Measurements from ENCODE around the gene ITM2B. TPM values are rescaled to one million over a fixed set of nuclear protein-coding genes. Genes with fewer than 3 reads are reported as not detected.

The ITM2B gene
- total and polyA plus RNA-seq, 2 donors (not counting 1 experiment from before 2014, with no cell fraction given): 122 to 177 TPM

- ChIA-PET POLR2A (no interaction called here), CTCF (no interaction called here)
- H3K4me3 Mint-ChIP-seq: no peak overlapping the region
- Histone ChIP-seq H3K9me3 (ENCODE audit: control extremely low read depth in 1 of 3, control insufficient read depth in 2 of 3, insufficient read depth in 1 of 3, low read length in 2 of 3) (no peaks in the 10 kb centered on the region), H3K27ac (ENCODE audit: low read length in 2 of 2) (no peak overlapping the region), H3K79me2 (ENCODE audit: control insufficient read depth, insufficient read depth, low read length) (no peaks in the 10 kb centered on the region), H3K4me2 (replicated peaks; ENCODE audit: low read depth, low read length, poor library complexity, severe bottlenecking) (no peak overlapping the region), H3K4me3 (ENCODE audit: control extremely low read depth in 1 of 5, extremely low read depth in 1 of 5, insufficient read depth in 1 of 5, low read depth in 2 of 5, low read length in 4 of 5) (no peak overlapping the region), H3K36me3 (replicated peaks in 1 of 2; ENCODE audit: control extremely low read depth in 1 of 2, control insufficient read depth in 1 of 2, extremely low read depth in 1 of 2, insufficient read depth in 2 of 2, low read length in 1 of 2) (no peaks in the 10 kb centered on the region), H2AFZ (ENCODE audit: insufficient read depth, low read depth, low read length, poor library complexity, severe bottlenecking) (no peak overlapping the region), H3K4me1 (ENCODE audit: control insufficient read depth in 2 of 2, insufficient read depth in 2 of 2, low read length in 2 of 2) (peaks cover 4 to 8% of the 10 kb centered on the region in 2 donors), H3K27me3 (replicated peaks in 1 of 4; ENCODE audit: control extremely low read depth in 1 of 4, control insufficient read depth in 3 of 4, insufficient read depth in 4 of 4, low read length in 3 of 4) (no peaks in the 10 kb centered on the region), H3K9ac (ENCODE audit: low read length) (no peak overlapping the region), H4K20me1 (ENCODE audit: control insufficient read depth, insufficient read depth, low read length, poor library complexity, severe bottlenecking) (no peaks in the 10 kb centered on the region)
- DNase-seq (no peak), ATAC-seq (ENCODE audit: low read depth) (no peak)
- WGBS (ENCODE audit: insufficient coverage): 100% methylated on average over 1 of the region's 2 CpGs
- intact Hi-C loops (cut with micrococcal nuclease): no loop called here
- peaks cover 11% of the 10 kb centered on the region for H3K4me1 Mint-ChIP-seq
- peaks cover 5% of the 10 kb centered on the region for H3K27me3 Mint-ChIP-seq
- no peak overlapping the region for H3K27ac Mint-ChIP-seq
- H3K9me3 Mint-ChIP-seq (ENCODE audit: insufficient read depth): no peaks in the 10 kb centered on the region
- TF ChIP-seq EZH2 (IDR thresholded peaks at IDR 0.05; ENCODE audit: borderline replicate concordance, insufficient read depth, low read depth, low read length, poor library complexity, severe bottlenecking) (no peak), CTCF (IDR thresholded peaks at IDR 0.05) (no peak)
These were observed 61.6 kb downstream of the ITM2B start for GRCh38 chr13:48294653-48295052.

DNA sequence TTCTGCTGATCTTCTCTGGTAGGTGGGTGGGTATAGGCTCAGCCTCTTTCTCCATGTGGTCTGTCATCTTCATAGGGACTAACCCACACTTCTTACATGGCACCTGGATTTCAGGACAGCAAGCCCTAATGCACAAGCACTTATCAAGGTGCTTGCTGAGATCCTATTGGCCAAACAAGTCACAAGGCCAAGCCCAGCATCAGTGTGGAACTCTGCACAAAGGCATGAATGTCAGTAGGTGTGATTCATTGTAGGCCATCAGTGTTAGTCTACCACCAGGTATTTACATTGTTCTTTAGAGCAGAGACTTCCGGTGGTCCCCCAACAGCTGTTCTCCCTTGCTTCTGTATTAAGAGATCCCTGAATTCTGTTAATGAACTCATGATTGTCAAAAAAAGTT lies 62.3 kb downstream of the ITM2B start:
- intact Hi-C loops (cut with micrococcal nuclease): no loop called here
- H3K27ac Mint-ChIP-seq: no peak overlapping the region
- DNase-seq (no peak), ATAC-seq (ENCODE audit: low read depth) (no peak)
- TF ChIP-seq EZH2 (IDR thresholded peaks at IDR 0.05; ENCODE audit: borderline replicate concordance, insufficient read depth, low read depth, low read length, poor library complexity, severe bottlenecking) (no peak), CTCF (IDR thresholded peaks at IDR 0.05) (no peak)
- Histone ChIP-seq H3K4me3 (ENCODE audit: control extremely low read depth in 1 of 5, extremely low read depth in 1 of 5, insufficient read depth in 1 of 5, low read depth in 2 of 5, low read length in 4 of 5) (no peak overlapping the region), H3K9me3 (ENCODE audit: control extremely low read depth in 1 of 3, control insufficient read depth in 2 of 3, insufficient read depth in 1 of 3, low read length in 2 of 3) (no peaks in the 10 kb centered on the region), H3K4me1 (ENCODE audit: control insufficient read depth in 2 of 2, insufficient read depth in 2 of 2, low read length in 2 of 2) (peaks cover 4 to 8% of the 10 kb centered on the region in 2 donors), H3K27ac (ENCODE audit: low read length in 2 of 2) (no peak overlapping the region), H3K79me2 (ENCODE audit: control insufficient read depth, insufficient read depth, low read length) (no peaks in the 10 kb centered on the region), H2AFZ (ENCODE audit: insufficient read depth, low read depth, low read length, poor library complexity, severe bottlenecking) (no peak overlapping the region), H3K9ac (ENCODE audit: low read length) (no peak overlapping the region), H4K20me1 (ENCODE audit: control insufficient read depth, insufficient read depth, low read length, poor library complexity, severe bottlenecking) (no peaks in the 10 kb centered on the region), H3K27me3 (replicated peaks in 1 of 4; ENCODE audit: control extremely low read depth in 1 of 4, control insufficient read depth in 3 of 4, insufficient read depth in 4 of 4, low read length in 3 of 4) (no peaks in the 10 kb centered on the region), H3K36me3 (replicated peaks in 1 of 2; ENCODE audit: control extremely low read depth in 1 of 2, control insufficient read depth in 1 of 2, extremely low read depth in 1 of 2, insufficient read depth in 2 of 2, low read length in 1 of 2) (no peaks in the 10 kb centered on the region), H3K4me2 (replicated peaks; ENCODE audit: low read depth, low read length, poor library complexity, severe bottlenecking) (no peak overlapping the region)
- no peaks in the 10 kb centered on the region for H3K9me3 Mint-ChIP-seq (ENCODE audit: insufficient read depth)
- no CpG with 5 or more reads among the region's 1 CpG for WGBS (ENCODE audit: insufficient coverage)
- no peak overlapping the region for H3K4me3 Mint-ChIP-seq
- CTCF ChIA-PET: no interaction called here
- peaks cover 13% of the 10 kb centered on the region for H3K4me1 Mint-ChIP-seq
- POLR2A ChIA-PET: interaction anchor here (0.7 kb wide), 1 partner anchor 38 kb away, joined by 5 read pairs; no protein-coding TSS in a partner anchor
- H3K27me3 Mint-ChIP-seq: peaks cover 1% of the 10 kb centered on the region
